Measurements from ENCODE around the gene CYB5RL.

DNA sequence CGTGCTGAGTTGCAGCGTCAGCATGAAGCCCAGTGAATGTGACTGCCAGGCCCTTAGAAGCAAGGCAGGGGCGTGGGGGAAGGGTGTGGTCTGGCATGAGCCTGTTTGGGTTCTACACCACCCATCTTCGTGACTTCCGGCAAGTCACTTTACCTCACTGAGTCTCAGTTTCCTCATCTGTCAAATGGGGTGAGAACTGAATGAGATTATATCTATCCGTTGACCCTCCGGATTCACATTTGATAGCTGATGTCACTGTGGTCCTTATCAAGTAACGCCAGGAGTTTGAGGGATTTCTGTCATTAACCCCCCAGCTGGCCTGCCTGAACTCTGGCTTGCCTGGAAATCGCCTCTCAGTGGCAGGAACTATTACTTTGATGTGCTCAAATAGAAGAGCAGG is 15.7 kb upstream of the CYB5RL start:
- TF ChIP-seq POLR2A (IDR thresholded peaks at IDR 0.05; ENCODE audit: low read depth, low read length) (no peak), POLR2AphosphoS5 (IDR thresholded peaks at IDR 0.05; ENCODE audit: low read depth, low read length) (no peak)

Measured in GM12892 (cell line).